ENCODE measurements around the gene ATP2C1.

DNA sequence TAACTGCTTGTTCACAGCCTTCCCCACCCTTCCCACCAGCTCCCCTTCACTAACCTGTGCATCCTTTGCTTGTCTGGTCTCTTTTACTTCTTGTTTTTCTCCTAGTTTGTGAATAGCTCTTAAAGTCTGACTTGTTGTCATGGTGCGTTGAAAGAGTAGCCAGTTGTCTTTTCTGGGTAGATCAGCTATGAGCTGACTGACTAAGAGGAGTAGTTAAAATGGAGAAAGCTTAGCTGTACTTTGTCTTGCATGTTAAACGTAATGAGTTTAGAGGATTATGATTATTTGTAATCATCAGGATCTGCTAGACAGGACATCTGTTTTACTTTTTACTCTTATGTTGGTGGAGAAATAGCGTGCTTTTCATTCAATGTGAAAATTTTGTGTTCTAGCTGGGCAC is 35.9 kb downstream of the ATP2C1 start:
- TF ChIP-seq CTCF (IDR thresholded peaks at IDR 0.05) (no peak), POLR2AphosphoS5 (IDR thresholded peaks at IDR 0.05) (no peak), POLR2A (IDR thresholded peaks at IDR 0.05) (no peak)
